ENCODE data around the gene UNC5A.

DNA sequence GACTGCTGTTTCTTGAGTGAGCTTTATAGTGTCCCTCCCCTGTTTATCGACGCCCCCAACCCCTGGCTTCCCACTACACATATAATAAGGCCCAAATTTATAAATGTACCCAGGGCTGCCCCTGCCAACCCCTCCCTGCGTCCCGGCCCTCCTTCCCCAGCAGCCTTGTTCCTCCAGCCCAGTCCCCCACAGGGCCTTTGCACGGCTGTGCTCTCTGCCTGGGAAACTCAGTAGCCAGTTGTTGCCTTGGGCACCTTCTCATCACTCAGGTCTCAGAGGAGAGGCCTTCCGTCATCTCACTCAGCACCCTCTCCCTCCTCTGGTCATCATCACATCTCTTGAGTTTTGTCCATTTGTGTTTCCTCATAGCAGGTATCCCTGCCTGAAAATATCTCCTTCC, 15.8 kb upstream of the UNC5A start:
- TF ChIP-seq, protein P1, sequence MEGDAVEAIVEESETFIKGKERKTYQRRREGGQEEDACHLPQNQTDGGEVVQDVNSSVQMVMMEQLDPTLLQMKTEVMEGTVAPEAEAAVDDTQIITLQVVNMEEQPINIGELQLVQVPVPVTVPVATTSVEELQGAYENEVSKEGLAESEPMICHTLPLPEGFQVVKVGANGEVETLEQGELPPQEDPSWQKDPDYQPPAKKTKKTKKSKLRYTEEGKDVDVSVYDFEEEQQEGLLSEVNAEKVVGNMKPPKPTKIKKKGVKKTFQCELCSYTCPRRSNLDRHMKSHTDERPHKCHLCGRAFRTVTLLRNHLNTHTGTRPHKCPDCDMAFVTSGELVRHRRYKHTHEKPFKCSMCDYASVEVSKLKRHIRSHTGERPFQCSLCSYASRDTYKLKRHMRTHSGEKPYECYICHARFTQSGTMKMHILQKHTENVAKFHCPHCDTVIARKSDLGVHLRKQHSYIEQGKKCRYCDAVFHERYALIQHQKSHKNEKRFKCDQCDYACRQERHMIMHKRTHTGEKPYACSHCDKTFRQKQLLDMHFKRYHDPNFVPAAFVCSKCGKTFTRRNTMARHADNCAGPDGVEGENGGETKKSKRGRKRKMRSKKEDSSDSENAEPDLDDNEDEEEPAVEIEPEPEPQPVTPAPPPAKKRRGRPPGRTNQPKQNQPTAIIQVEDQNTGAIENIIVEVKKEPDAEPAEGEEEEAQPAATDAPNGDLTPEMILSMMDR (IDR thresholded peaks at IDR 0.05) = no peak
- no peak for TF ChIP-seq POLR2A (IDR thresholded peaks at IDR 0.05)
